Transverse colon (tissue), 4 donors: ENCODE data around the gene SYDE1. TPM values are rescaled to one million over a fixed set of nuclear protein-coding genes. Genes with fewer than 3 reads are reported as not detected.
"Not testable (repeated sequence)": the region's sequence is repeated elsewhere in the genome, so short reads cannot be mapped to it uniquely, and the experiment has no call there.

Source experiments
- DNase-seq: peaks from one replicate; pipeline ENCODE4 v3.0.0-alpha.2; 2019
- H3K27ac ChIP-seq, 4 donors: fragments of 200-600 bp; sonication (generic); 2 replicates each; pipeline ENCODE4 v1.5.1; 2016 to 2018; ENCODE audit warnings: inconsistent platforms in 4 of 4
- H3K27me3 ChIP-seq: fragments of 200-600 bp; sonication (generic); 2 replicates; pipeline ENCODE4 v1.5.1; 2017; ENCODE audit warnings: inconsistent platforms
- H3K36me3 ChIP-seq, 4 donors: fragments of 200-600 bp; sonication (generic); 2 replicates each; pipeline ENCODE4 v1.5.1; 2017 to 2019; ENCODE audit warnings: inconsistent platforms in 4 of 4
- H3K4me1 ChIP-seq, 4 donors: fragments of 200-600 bp; sonication (generic); 2 replicates each; pipeline ENCODE4 v1.5.1; 2017 to 2020; ENCODE audit warnings: inconsistent platforms in 4 of 4
- H3K4me3 ChIP-seq, 4 donors: fragments of 200-600 bp; sonication (generic); 1 replicate in 1 of 4; 2 replicates in 3 of 4; pipeline versions ENCODE4 v1.5.1 to v1.6.1; 2017 to 2019; ENCODE audit warnings: inconsistent platforms in 4 of 4
- H3K9me3 ChIP-seq, 2 donors: fragments of 200-600 bp; sonication (generic); 2 replicates each; pipeline ENCODE4 v1.5.1; 2017 to 2019; ENCODE audit warnings: inconsistent platforms in 2 of 2
- EP300 ChIP-seq: sonication (generic); formaldehyde crosslinking; IDR thresholded peaks from one replicate; pipeline ENCODE4 v1.6.1; 2017; ENCODE audit warnings: antibody characterized with exemption, low read depth
- POLR2A ChIP-seq: fragments of 450-650 bp; IDR thresholded peaks from one replicate; pipeline ENCODE4 v1.6.1; 2016; ENCODE audit warnings: antibody characterized with exemption, mild to moderate bottlenecking, moderate library complexity
- POLR2AphosphoS5 ChIP-seq, 3 donors: sonication (generic); formaldehyde crosslinking; IDR thresholded peaks; one replicate each; pipeline ENCODE4 v1.6.1; 2016; ENCODE audit warnings: antibody characterized with exemption in 3 of 3
- WGBS, 2 donors: methylation state at CpG; one replicate each; pipeline ENCODE4 v1.1.5; 2018; ENCODE audit warnings: low coverage in 1 of 2; 5-methylcytosine and 5-hydroxymethylcytosine counted together
- in situ Hi-C, 4 donors: fragments of 200-750 bp; cut with MboI; loops; one replicate each; pipeline versions ENCODE4 v1.15.0 to v1.15.1; 2017; ENCODE audit warnings: low sequenced_read_pairs in 3 of 4, low pct_ligation_motif_present in 1 of 4, low pct_unique_long_range_greater_than_20kb in 1 of 4
- intact Hi-C: fragments of 100-400 bp; cut with DNase I; formaldehyde crosslinking; loops from one replicate; pipeline ENCODE4 v1.15.1; 2023; ENCODE audit warnings: low total_unique reads
- total RNA-seq, 4 donors: library from RNA; depleted of rRNA; stranded (reverse); fragments of >200 nt; gene quantifications; one replicate each; pipeline ENCODE4 v1.1.0, GENCODE V29; 2016
- TF ChIP-seq, protein P1 (sequence below), 5 experiments: fragments of 200-600 bp in 3 of 5; fragments of 450-650 bp in 2 of 5; sonication (generic) in 3 of 5; IDR thresholded peaks; 1 replicate in 2 of 5; 2 replicates in 3 of 5; pipeline ENCODE4 v1.5.1; 2016 to 2017; ENCODE audit warnings: antibody characterized with exemption in 5 of 5, inconsistent platforms in 3 of 5, mild to moderate bottlenecking in 2 of 5, moderate library complexity in 1 of 5

Gene SYDE1
- total RNA-seq, 4 donors from 2014 or later, result 6.7 to 20.9 (median 12.3) TPM

DNA sequence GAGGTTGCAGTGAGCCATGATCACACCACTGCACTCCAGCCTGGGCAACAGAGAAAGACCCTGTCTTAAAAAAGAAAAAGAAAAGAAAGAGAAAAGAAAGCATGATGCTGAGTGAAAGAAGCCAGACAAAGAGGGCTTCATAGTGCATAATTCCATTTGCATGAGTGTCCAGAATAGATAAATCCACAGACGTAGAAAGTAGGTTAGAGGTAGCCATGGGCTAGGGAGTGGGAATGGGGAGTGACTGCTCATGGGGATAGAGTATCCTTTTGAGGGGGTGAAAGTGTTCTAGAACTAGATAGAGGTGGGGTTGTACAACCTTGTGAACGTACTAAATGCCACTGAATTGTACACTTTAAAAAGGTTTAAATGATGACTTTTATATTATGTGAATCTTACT, 32.8 kb upstream of the SYDE1 start:
- 57 to 76% methylated on average over 2 of the region's 2 CpGs for WGBS, 2 donors
- DNase-seq, result no peak

GRCh38 chr19:15075806-15076205, 31.4 kb upstream of the SYDE1 start:
- Histone ChIP-seq H3K27me3 (peaks cover 11% of the 10 kb centered on the region), H3K27ac (no peak overlapping the region), H3K4me3 (no peak overlapping the region), H3K36me3 (no peaks in the 10 kb centered on the region), H3K4me1 (no peaks in the 10 kb centered on the region), H3K9me3 (no peaks in the 10 kb centered on the region)
- intact Hi-C loops (no loop called here), in situ Hi-C loops (no loop called here)
- TF ChIP-seq POLR2AphosphoS5 (IDR thresholded peaks at IDR 0.05), result no peak
- no peak for TF ChIP-seq EP300
- TF ChIP-seq, protein P1, sequence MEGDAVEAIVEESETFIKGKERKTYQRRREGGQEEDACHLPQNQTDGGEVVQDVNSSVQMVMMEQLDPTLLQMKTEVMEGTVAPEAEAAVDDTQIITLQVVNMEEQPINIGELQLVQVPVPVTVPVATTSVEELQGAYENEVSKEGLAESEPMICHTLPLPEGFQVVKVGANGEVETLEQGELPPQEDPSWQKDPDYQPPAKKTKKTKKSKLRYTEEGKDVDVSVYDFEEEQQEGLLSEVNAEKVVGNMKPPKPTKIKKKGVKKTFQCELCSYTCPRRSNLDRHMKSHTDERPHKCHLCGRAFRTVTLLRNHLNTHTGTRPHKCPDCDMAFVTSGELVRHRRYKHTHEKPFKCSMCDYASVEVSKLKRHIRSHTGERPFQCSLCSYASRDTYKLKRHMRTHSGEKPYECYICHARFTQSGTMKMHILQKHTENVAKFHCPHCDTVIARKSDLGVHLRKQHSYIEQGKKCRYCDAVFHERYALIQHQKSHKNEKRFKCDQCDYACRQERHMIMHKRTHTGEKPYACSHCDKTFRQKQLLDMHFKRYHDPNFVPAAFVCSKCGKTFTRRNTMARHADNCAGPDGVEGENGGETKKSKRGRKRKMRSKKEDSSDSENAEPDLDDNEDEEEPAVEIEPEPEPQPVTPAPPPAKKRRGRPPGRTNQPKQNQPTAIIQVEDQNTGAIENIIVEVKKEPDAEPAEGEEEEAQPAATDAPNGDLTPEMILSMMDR (IDR thresholded peaks at IDR 0.05), result no peak
- no peak for TF ChIP-seq POLR2A
- WGBS, 2 donors, result 75 to 83% methylated on average over 4 of the region's 4 CpGs
- DNase-seq, result no peak

More for the DNA sequence above, 32.8 kb upstream of the SYDE1 start:
- intact Hi-C loops (no loop called here), in situ Hi-C loops (no loop called here)
- H3K4me3 ChIP-seq, result no peak overlapping the region
- no peaks in the 10 kb centered on the region for H3K9me3 ChIP-seq
- no peaks in the 10 kb centered on the region for H3K36me3 ChIP-seq
- no peak overlapping the region for H3K27ac ChIP-seq
- no peaks in the 10 kb centered on the region for H3K4me1 ChIP-seq
- TF ChIP-seq, protein P1 (IDR thresholded peaks at IDR 0.05), result no peak
- no peak for TF ChIP-seq POLR2A
- TF ChIP-seq EP300, result no peak
- no peak for TF ChIP-seq POLR2AphosphoS5 (IDR thresholded peaks at IDR 0.05)
- H3K27me3 ChIP-seq, result peaks cover 11% of the 10 kb centered on the region

- WGBS, 2 donors, result 59 to 75% methylated on average over 4 of the region's 4 CpGs
Observed at GRCh38 chr19:15080002-15080401, 27.2 kb upstream of the SYDE1 start.

DNA sequence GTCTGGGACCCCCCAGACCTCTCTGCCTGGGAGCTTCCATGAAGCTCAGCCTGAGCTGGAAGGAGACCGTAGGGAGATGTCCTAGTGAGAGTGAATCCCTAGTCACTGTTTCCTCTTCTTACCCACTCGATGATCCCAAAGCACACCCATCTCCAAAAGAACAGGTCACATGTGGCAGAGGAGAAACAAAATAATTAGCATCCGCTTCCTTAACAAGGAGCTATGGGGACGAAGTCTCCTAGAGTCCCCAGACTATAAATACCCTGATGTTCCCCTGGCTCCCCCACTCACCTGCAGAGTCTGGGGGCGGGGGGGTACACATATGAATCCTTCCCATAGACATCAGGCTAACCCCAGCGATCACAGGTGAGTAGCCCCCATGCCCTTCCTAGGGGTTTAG, 25.3 kb upstream of the SYDE1 start, which contains the start of gene OR1I1:
Gene OR1I1 (plus strand): TSS at position 301 of the 400 bp plus-strand sequence. CDS start 4,855 bp downstream, outside the sequence.
- H3K36me3 ChIP-seq, result no peaks in the 10 kb centered on the region
- H3K27ac ChIP-seq, result no peak within 1 kb of the TSS
- H3K4me3 ChIP-seq, result no peak within 1 kb of the TSS
- no peak for DNase-seq
- in situ Hi-C loops, result no loop called here
- TF ChIP-seq POLR2AphosphoS5 (IDR thresholded peaks at IDR 0.05) (no peak), POLR2A (no peak), EP300 (no peak)
- TF ChIP-seq, protein P1 (IDR thresholded peaks at IDR 0.05), result no peak
- H3K4me1 ChIP-seq, result no peaks in the 10 kb centered on the region
- intact Hi-C loops, result no loop called here
- H3K9me3 ChIP-seq, result no peaks in the 10 kb centered on the region
- peaks cover 40% of the 10 kb centered on the region for H3K27me3 ChIP-seq
- whole genome bisulfite sequencing, 2 donors, result 69% methylated on average over 6 of the region's 6 CpGs; no CpG with 5 or more reads in 1 of the 2 donors

More at GRCh38 chr19:15080002-15080401, 27.2 kb upstream of the SYDE1 start:
- H3K4me3 ChIP-seq, H3K27ac ChIP-seq, intact Hi-C loops, in situ Hi-C loops, H3K36me3 ChIP-seq, DNase-seq, H3K9me3 ChIP-seq, H3K4me1 ChIP-seq: not testable (repeated sequence)
- peaks cover 34% of the 10 kb centered on the region for H3K27me3 ChIP-seq

DNA sequence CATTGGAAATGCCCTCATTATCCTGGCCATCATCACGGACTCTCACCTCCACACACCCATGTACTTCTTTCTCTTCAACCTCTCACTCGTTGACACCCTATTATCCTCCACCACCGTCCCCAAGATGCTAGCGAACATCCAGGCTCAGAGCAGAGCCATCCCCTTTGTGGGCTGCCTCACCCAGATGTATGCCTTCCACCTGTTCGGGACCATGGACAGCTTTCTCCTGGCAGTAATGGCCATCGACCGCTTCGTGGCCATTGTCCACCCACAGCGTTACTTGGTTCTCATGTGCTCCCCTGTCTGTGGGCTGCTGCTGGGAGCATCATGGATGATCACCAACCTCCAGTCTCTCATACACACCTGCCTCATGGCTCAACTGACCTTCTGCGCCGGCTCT, 20.0 kb upstream of the SYDE1 start:
- WGBS, 2 donors, result 79 to 86% methylated on average over 11 of the region's 11 CpGs
- Histone ChIP-seq H3K27me3 (peaks cover 22% of the 10 kb centered on the region), H3K36me3 (no peaks in the 10 kb centered on the region), H3K4me1 (peaks cover 0 to 3% (median under 1%) of the 10 kb centered on the region in 4 donors), H3K4me3 (no peak overlapping the region), H3K9me3 (no peaks in the 10 kb centered on the region), H3K27ac (no peak overlapping the region)
- in situ Hi-C loops (no loop called here), intact Hi-C loops (loop anchor here (5.0 kb wide), 1 partner anchor 475 kb away; no protein-coding TSS in a partner anchor)
- DNase-seq, result no peak
- TF ChIP-seq EP300, result no peak
- TF ChIP-seq, protein P1 (IDR thresholded peaks at IDR 0.05), result no peak
- TF ChIP-seq POLR2A, result no peak
- TF ChIP-seq POLR2AphosphoS5 (IDR thresholded peaks at IDR 0.05), result no peak
